GM23248 (cell line): Measurements from ENCODE around the gene CYS1. TPM values are rescaled to one million over a fixed set of nuclear protein-coding genes. Genes with fewer than 3 reads are reported as not detected.

Experiments
- DNase-seq: peaks from one replicate; pipeline ENCODE4 v3.0.0-alpha.2; 2015
- H2AFZ ChIP-seq: fragments of 200-600 bp; sonication (generic); 2 replicates; pipeline ENCODE4 v1.6.1; 2016; ENCODE audit warnings: antibody characterized with exemption
- H3F3A ChIP-seq: fragments of 200-600 bp; sonication (generic); 2 replicates; pipeline ENCODE4 v1.6.1; 2016; ENCODE audit warnings: mild to moderate bottlenecking, antibody characterized with exemption, mixed run types; ENCODE audit not compliant: insufficient read depth
- H3K27ac ChIP-seq: fragments of 200-600 bp; sonication (generic); 2 replicates; pipeline ENCODE4 v1.5.1; 2016; ENCODE audit warnings: mild to moderate bottlenecking
- H3K27me3 ChIP-seq: fragments of 200-600 bp; sonication (generic); replicated peaks from 2 replicates; pipeline ENCODE4 v1.6.1; 2016; ENCODE audit warnings: mild to moderate bottlenecking; ENCODE audit not compliant: insufficient read depth
- H3K36me3 ChIP-seq: fragments of 200-600 bp; sonication (generic); 2 replicates; pipeline ENCODE4 v1.6.1; 2016; ENCODE audit warnings: low read depth, mild to moderate bottlenecking
- H3K4me1 ChIP-seq: fragments of 200-600 bp; sonication (generic); 2 replicates; pipeline ENCODE4 v1.6.1; 2016; ENCODE audit warnings: mild to moderate bottlenecking; ENCODE audit not compliant: insufficient read depth
- H3K4me2 ChIP-seq: fragments of 200-600 bp; sonication (generic); one replicate; pipeline ENCODE4 v1.6.1; 2016; ENCODE audit warnings: mild to moderate bottlenecking; ENCODE audit not compliant: unreplicated experiment
- H3K4me3 ChIP-seq: fragments of 200-600 bp; sonication (generic); 2 replicates; pipeline ENCODE4 v1.5.1; 2016; ENCODE audit warnings: mild to moderate bottlenecking
- H3K79me2 ChIP-seq: fragments of 200-600 bp; sonication (generic); 2 replicates; pipeline ENCODE4 v1.6.1; 2016; ENCODE audit warnings: mild to moderate bottlenecking; ENCODE audit not compliant: insufficient read depth
- H3K9ac ChIP-seq: fragments of 200-600 bp; sonication (generic); 2 replicates; pipeline ENCODE4 v1.6.1; 2016; ENCODE audit warnings: mild to moderate bottlenecking
- H3K9me2 ChIP-seq: fragments of 200-600 bp; sonication (generic); 2 replicates; pipeline ENCODE4 v1.6.1; 2016; ENCODE audit warnings: mixed run types, mild to moderate bottlenecking, moderate library complexity; ENCODE audit not compliant: insufficient read depth
- H3K9me3 ChIP-seq: fragments of 200-600 bp; sonication (generic); one replicate; pipeline ENCODE4 v1.6.1; 2017; ENCODE audit warnings: low read depth
- H4K20me1 ChIP-seq: fragments of 200-600 bp; sonication (generic); 2 replicates; pipeline ENCODE4 v1.6.0; 2016; ENCODE audit not compliant: insufficient read depth
- EZH2 ChIP-seq: fragments of 200-600 bp; sonication (generic); IDR thresholded peaks from 2 replicates; pipeline ENCODE4 v1.6.1; 2018; ENCODE audit warnings: antibody characterized with exemption, mild to moderate bottlenecking; ENCODE audit not compliant: insufficient read depth, poor library complexity, severe bottlenecking
- EZH2phosphoT487 ChIP-seq: fragments of 200-600 bp; sonication (generic); IDR thresholded peaks from 2 replicates; pipeline ENCODE4 v1.6.1; 2018; ENCODE audit warnings: antibody characterized with exemption, moderate library complexity, mild to moderate bottlenecking, low read depth; ENCODE audit not compliant: insufficient read depth
- WGBS, 2 experiments: methylation state at CpG; one replicate each; pipeline ENCODE4 v1.1.6; 2015 to 2017; ENCODE audit warnings: low lambda C conversion rate in 2 of 2, low coverage in 1 of 2; ENCODE audit errors: missing lambda C conversion rate in 2 of 2; 5-methylcytosine and 5-hydroxymethylcytosine counted together
- in situ Hi-C: fragments of 300-500 bp; cut with MboI; formaldehyde crosslinking; loops from 2 replicates; pipeline ENCODE4 v1.15.0; 2020
- polyA plus RNA-seq: library from polyadenylated mRNA; unstranded; fragments of >200 nt; fragmentation: Nextera tagmentation; extraction: Ambion mirVana; gene quantifications from 2 replicates; pipeline ENCODE4 v1.2.1, GENCODE V29; 2016
- total RNA-seq: library from RNA; depleted of rRNA; stranded (reverse); fragments of >200 nt; shearing (Covaris generic); gene quantifications from 2 replicates; pipeline ENCODE4 v1.2.3, GENCODE V29; 2014; rRNA removed

CYS1 gene
- total RNA-seq (6.1 and 7.1 TPM in 2 replicates), polyA plus RNA-seq (2.8 and 3.1 TPM in 2 replicates)

- 0 to 3% methylated on average over 15 to 47 of the region's 98 CpGs for WGBS, 2 experiments
- Histone ChIP-seq H3K79me2 (no peaks in the 10 kb centered on the region), H3K27me3 (peaks cover 41% of the 10 kb centered on the region), H3K4me1 (peaks cover 14% of the 10 kb centered on the region; the same call in 1 of the 2 replicates), H3K9me2 (no peaks in the 10 kb centered on the region), H3K4me3 (peak within 1 kb of the TSS; percentile 61), H3F3A (peaks cover 15% of the 10 kb centered on the region; the same call in 1 of the 2 replicates), H3K27ac (peak within 1 kb of the TSS; percentile 40), H3K9ac (peak within 1 kb of the TSS; percentile 72), H4K20me1 (no peaks in the 10 kb centered on the region), H3K4me2 (peak within 1 kb of the TSS; percentile 61), H2AFZ (peak within 1 kb of the TSS; percentile 71), H3K9me3 (no peaks in the 10 kb centered on the region), H3K36me3 (no peaks in the 10 kb centered on the region)
- TF ChIP-seq EZH2phosphoT487, result no peak
- no peak for TF ChIP-seq EZH2
- peak; percentile 66 for DNase-seq
- in situ Hi-C loops, result loop anchor here (10.0 kb wide), 1 partner anchor 355 kb away; no protein-coding TSS in a partner anchor
Measured at GRCh38 chr2:10079870-10080535, at the start of gene CYS1. CYS1 (minus strand) TSS chr2:10080411; CDS start chr2:10080223, 188 bp downstream.

DNA sequence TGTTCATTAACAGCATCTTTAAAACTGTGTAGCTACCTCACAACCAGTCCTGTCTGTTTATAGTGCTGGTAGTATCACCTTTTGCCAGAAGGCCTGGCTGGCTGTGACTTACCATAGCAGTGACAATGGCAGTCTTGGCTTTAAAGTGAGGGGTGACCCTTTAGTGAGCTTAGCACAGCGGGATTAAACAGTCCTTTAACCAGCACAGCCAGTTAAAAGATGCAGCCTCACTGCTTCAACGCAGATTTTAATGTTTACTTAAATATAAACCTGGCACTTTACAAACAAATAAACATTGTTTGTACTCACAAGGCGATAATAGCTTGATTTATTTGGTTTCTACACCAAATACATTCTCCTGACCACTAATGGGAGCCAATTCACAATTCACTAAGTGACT lies 49.3 kb upstream of the CYS1 start:
- WGBS, 2 experiments, result 86 to 92% methylated on average over 3 of the region's 3 CpGs
- H2AFZ ChIP-seq, result no peak overlapping the region
- in situ Hi-C loops, result no loop called here

GRCh38 chr2:10128420-10128819 lies 48.2 kb upstream of the CYS1 start:
- no peaks in the 10 kb centered on the region for H3K36me3 ChIP-seq
- no peaks in the 10 kb centered on the region for H3K9me3 ChIP-seq
- no peak for TF ChIP-seq EZH2
- TF ChIP-seq EZH2phosphoT487, result no peak
- H3K27ac ChIP-seq, result no peak overlapping the region
- peaks cover 17% of the 10 kb centered on the region for H3F3A ChIP-seq
- H3K27me3 ChIP-seq, result no peaks in the 10 kb centered on the region
- H3K4me1 ChIP-seq, result peaks cover 18% of the 10 kb centered on the region
- no peaks in the 10 kb centered on the region for H3K79me2 ChIP-seq
- in situ Hi-C loops, result no loop called here
- H2AFZ ChIP-seq, result no peak overlapping the region
- H4K20me1 ChIP-seq, result no peaks in the 10 kb centered on the region
- H3K9ac ChIP-seq, result no peak overlapping the region
- no peak overlapping the region for H3K4me2 ChIP-seq
- no peak overlapping the region for H3K4me3 ChIP-seq
- no peak for DNase-seq
- H3K9me2 ChIP-seq, result no peaks in the 10 kb centered on the region

More for the DNA sequence above, 49.3 kb upstream of the CYS1 start:
- H3K4me3 ChIP-seq, result no peak overlapping the region
- peaks cover 11% of the 10 kb centered on the region for H3F3A ChIP-seq
- H3K9me3 ChIP-seq, result no peaks in the 10 kb centered on the region
- no peak overlapping the region for H3K27ac ChIP-seq
- H3K9me2 ChIP-seq, result no peaks in the 10 kb centered on the region
- no peak for DNase-seq
- no peak overlapping the region for H3K4me2 ChIP-seq
- no peak overlapping the region for H3K9ac ChIP-seq
- TF ChIP-seq EZH2phosphoT487, result no peak
- no peak for TF ChIP-seq EZH2
- H3K27me3 ChIP-seq, result no peaks in the 10 kb centered on the region
- H3K4me1 ChIP-seq, result peaks cover 11% of the 10 kb centered on the region
- H4K20me1 ChIP-seq, result no peaks in the 10 kb centered on the region
- H3K36me3 ChIP-seq, result no peaks in the 10 kb centered on the region
- H3K79me2 ChIP-seq, result no peaks in the 10 kb centered on the region

DNA sequence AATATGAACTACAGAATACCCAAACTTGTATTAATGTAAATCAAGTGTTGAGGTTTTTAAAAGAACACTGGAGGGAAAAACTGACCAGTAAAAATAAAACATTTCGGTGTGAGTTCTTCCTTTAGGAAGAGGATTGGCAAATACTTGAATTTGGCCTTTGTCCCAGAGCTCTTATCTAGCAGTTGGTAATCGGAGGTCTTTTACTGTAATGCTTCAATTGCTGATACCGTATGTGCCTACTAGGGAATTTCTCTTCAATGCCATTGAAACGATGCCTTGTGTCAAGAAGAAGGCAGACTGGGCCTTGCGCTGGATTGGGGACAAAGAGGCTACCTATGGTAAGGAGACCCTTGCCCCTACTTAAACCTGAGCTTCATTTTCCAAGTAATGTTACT lies 46.4 kb upstream of the CYS1 start:
- Histone ChIP-seq H4K20me1 (no peaks in the 10 kb centered on the region), H3K4me3 (no peak overlapping the region), H3K9me3 (no peaks in the 10 kb centered on the region), H3K79me2 (peaks cover 4% of the 10 kb centered on the region; the same call in 1 of the 2 replicates), H3K9me2 (no peaks in the 10 kb centered on the region), H2AFZ (no peak overlapping the region), H3K4me2 (no peak overlapping the region), H3F3A (peaks cover 19% of the 10 kb centered on the region), H3K27me3 (no peaks in the 10 kb centered on the region), H3K27ac (no peak overlapping the region), H3K36me3 (no peaks in the 10 kb centered on the region), H3K9ac (no peak overlapping the region), H3K4me1 (peaks cover 22% of the 10 kb centered on the region)
- no peak for TF ChIP-seq EZH2
- TF ChIP-seq EZH2phosphoT487, result no peak
- 89 to 92% methylated on average over 5 of the region's 5 CpGs for WGBS, 2 experiments
- no peak for DNase-seq
- in situ Hi-C loops, result no loop called here
